Neural crest cell (in vitro differentiated cells): ENCODE results near the gene KRT83. TPM values are rescaled to one million over a fixed set of nuclear protein-coding genes. Genes with fewer than 3 reads are reported as not detected.

Experiments used
- DNase-seq: peaks from one replicate; pipeline ENCODE4 v3.0.0; 2021; ENCODE audit warnings: low read depth, mixed read lengths, low spot score
- H3K27ac Mint-ChIP-seq: one replicate; pipeline ENCODE4 v1.8.0; 2021; ENCODE audit warnings: mild to moderate bottlenecking, mixed read lengths; ENCODE audit not compliant: unreplicated experiment
- H3K27me3 Mint-ChIP-seq: 2 replicates; pipeline ENCODE4 v1.8.0; 2021; ENCODE audit warnings: low read depth, mild to moderate bottlenecking, mixed read lengths
- H3K36me3 Mint-ChIP-seq: 2 replicates; pipeline ENCODE4 v1.8.0; 2021; ENCODE audit warnings: low read depth, mild to moderate bottlenecking, mixed read lengths
- H3K4me1 Mint-ChIP-seq: 2 replicates; pipeline ENCODE4 v1.8.0; 2021; ENCODE audit warnings: mixed read lengths
- H3K4me3 Mint-ChIP-seq: one replicate; pipeline ENCODE4 v1.8.0; 2021; ENCODE audit warnings: mild to moderate bottlenecking, mixed read lengths
- H3K9me3 Mint-ChIP-seq: 2 replicates; pipeline ENCODE4 v1.8.0; 2021; ENCODE audit warnings: mixed read lengths
- total RNA-seq: library from RNA; stranded (reverse); gene quantifications from 2 replicates; pipeline ENCODE4 v1.2.1, GENCODE V29; 2021
- TF ChIP-seq, protein P1 (sequence below): fragments of 200-600 bp; sonication (generic); conservative IDR thresholded peaks from 2 replicates; pipeline ENCODE4 v1.5.0; 2021; ENCODE audit warnings: antibody characterized with exemption, mild to moderate bottlenecking

The KRT83 gene
- total RNA-seq, 1 donor from 2014 or later, result not detected

DNA sequence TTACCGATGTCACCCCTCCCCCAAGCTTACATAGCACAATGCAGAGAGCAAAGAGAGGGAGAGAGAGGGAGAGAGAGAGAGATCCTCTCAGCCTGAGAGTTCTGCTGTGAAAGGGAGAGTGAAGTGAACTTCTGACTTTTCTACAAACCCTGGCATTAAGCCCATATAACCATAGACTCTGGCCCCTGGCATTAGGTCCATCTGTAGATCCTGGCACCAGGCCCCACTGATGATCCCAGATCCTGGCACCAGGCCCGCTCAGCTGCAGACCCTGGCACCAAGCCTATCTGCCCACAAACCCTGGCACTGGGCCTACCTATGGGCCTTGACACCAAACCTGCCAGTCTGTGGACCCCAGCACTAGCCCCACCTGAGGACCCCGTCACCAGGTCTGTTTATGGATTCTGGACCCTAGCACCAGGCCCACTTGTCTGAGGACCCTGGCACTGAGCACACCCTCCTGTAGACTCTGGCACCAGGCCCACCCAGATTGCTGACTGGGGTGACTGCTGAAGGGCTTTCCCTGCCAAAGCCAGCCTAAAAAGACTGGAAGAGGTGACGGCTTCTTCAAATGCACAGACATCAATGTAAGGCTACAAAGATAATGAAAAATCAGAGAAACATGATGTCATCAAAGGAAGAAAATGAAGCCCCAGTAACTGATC lies 14.5 kb upstream of the KRT83 start:
- Mint-ChIP-seq H3K4me1 (no peaks in the 10 kb centered on the region), H3K27me3 (peaks cover 2% of the 10 kb centered on the region), H3K9me3 (no peaks in the 10 kb centered on the region), H3K36me3 (no peaks in the 10 kb centered on the region), H3K4me3 (no peak overlapping the region), H3K27ac (no peak overlapping the region)
- DNase-seq, result no peak
- TF ChIP-seq, protein P1, sequence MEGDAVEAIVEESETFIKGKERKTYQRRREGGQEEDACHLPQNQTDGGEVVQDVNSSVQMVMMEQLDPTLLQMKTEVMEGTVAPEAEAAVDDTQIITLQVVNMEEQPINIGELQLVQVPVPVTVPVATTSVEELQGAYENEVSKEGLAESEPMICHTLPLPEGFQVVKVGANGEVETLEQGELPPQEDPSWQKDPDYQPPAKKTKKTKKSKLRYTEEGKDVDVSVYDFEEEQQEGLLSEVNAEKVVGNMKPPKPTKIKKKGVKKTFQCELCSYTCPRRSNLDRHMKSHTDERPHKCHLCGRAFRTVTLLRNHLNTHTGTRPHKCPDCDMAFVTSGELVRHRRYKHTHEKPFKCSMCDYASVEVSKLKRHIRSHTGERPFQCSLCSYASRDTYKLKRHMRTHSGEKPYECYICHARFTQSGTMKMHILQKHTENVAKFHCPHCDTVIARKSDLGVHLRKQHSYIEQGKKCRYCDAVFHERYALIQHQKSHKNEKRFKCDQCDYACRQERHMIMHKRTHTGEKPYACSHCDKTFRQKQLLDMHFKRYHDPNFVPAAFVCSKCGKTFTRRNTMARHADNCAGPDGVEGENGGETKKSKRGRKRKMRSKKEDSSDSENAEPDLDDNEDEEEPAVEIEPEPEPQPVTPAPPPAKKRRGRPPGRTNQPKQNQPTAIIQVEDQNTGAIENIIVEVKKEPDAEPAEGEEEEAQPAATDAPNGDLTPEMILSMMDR, result no peak

DNA sequence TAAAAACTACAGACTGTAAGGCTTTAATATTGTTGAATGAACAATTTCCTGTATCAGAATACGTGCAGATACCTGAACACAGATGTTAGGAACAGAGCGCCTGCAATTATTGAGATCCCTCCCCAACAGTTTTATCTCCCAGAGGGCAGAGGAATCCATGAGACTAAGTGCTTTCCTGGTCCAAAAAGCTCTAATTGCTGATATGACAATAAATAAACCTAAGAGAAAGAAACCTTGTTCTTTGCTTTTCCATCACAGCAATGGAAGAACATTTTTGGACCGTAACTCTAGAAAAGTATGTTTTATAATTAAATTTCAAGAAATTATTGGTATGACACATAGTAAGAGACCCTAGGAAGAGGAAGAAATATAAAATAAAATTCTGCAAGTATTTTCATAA lies 13.0 kb upstream of the KRT83 start:
- Mint-ChIP-seq H3K27ac (no peak overlapping the region), H3K9me3 (no peaks in the 10 kb centered on the region), H3K4me3 (no peak overlapping the region), H3K27me3 (peaks cover 11% of the 10 kb centered on the region), H3K4me1 (no peaks in the 10 kb centered on the region), H3K36me3 (no peaks in the 10 kb centered on the region)
- no peak for DNase-seq
- TF ChIP-seq, protein P1, result no peak

DNA sequence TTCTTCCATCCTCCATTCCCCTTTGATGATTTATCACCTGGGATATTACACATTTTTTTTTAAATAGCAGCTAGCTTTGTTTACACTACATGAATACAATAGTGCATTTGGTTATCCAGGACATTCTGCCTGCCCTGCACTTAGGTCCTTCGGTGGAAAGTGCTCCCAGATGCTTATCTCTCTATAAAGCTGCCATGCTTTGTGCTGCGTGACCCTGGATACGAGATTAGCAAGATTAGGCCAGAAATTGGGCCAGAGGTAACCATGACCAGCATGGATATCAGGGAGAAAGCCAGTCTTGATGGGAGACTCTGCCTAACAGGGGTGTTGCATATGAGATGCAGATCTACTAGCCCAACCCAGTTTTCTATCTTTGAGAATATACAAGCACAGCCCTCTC lies 12.1 kb upstream of the KRT83 start:
- Mint-ChIP-seq H3K4me1 (no peaks in the 10 kb centered on the region), H3K27ac (no peak overlapping the region), H3K36me3 (no peaks in the 10 kb centered on the region), H3K9me3 (no peaks in the 10 kb centered on the region), H3K27me3 (peaks cover 11% of the 10 kb centered on the region), H3K4me3 (no peak overlapping the region)
- TF ChIP-seq, protein P1, result no peak
- DNase-seq, result no peak

DNA sequence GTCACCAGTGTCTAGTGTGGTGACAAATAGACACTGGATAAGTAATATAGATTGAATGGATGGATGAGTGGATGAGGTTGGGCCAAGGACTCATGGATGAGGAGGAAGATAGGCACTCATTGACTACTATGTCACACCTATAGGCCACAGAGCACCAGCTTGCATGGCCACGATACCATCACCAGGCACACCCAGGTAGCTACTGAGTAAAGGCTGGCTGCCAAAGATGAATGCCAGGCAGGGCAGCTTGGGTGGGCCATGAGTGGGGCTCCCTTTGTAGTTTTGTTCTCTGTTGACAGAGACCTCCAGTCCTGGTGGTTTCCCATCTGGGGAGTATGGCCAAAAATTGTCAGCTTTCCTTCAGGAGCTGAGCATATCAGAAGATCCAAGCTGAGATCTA lies 11.2 kb upstream of the KRT83 start:
- DNase-seq, result no peak
- Mint-ChIP-seq H3K27ac (no peak overlapping the region), H3K4me3 (no peak overlapping the region), H3K9me3 (no peaks in the 10 kb centered on the region), H3K27me3 (peaks cover 12% of the 10 kb centered on the region), H3K4me1 (no peaks in the 10 kb centered on the region), H3K36me3 (no peaks in the 10 kb centered on the region)
- TF ChIP-seq, protein P1, result no peak

DNA sequence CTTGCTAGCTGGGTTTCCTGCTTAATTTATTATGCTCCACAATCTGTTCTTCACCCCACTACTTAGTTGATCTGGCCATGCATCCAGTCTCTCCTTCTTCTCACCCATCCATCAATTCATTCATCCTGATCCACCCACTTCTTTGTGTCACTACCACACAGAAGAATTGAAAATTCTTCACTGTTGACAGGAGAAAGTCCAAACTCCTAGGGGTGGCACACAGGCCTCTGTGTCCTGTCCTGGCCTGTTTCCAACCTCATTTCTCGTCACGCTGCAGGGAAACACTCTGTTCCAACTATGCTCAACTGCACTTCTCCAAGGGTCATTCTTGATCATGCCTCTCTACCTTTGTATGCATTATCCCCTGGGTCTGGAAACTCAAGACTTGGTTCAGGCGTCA lies 10.6 kb upstream of the KRT83 start:
- peaks cover 15% of the 10 kb centered on the region for H3K27me3 Mint-ChIP-seq
- H3K27ac Mint-ChIP-seq, result no peak overlapping the region
- TF ChIP-seq, protein P1, result no peak
- H3K36me3 Mint-ChIP-seq, result no peaks in the 10 kb centered on the region
- no peaks in the 10 kb centered on the region for H3K9me3 Mint-ChIP-seq
- H3K4me1 Mint-ChIP-seq, result no peaks in the 10 kb centered on the region
- no peak overlapping the region for H3K4me3 Mint-ChIP-seq
- no peak for DNase-seq
